ENCODE measurements around the gene SLC45A1.

The SLC45A1 gene

DNA sequence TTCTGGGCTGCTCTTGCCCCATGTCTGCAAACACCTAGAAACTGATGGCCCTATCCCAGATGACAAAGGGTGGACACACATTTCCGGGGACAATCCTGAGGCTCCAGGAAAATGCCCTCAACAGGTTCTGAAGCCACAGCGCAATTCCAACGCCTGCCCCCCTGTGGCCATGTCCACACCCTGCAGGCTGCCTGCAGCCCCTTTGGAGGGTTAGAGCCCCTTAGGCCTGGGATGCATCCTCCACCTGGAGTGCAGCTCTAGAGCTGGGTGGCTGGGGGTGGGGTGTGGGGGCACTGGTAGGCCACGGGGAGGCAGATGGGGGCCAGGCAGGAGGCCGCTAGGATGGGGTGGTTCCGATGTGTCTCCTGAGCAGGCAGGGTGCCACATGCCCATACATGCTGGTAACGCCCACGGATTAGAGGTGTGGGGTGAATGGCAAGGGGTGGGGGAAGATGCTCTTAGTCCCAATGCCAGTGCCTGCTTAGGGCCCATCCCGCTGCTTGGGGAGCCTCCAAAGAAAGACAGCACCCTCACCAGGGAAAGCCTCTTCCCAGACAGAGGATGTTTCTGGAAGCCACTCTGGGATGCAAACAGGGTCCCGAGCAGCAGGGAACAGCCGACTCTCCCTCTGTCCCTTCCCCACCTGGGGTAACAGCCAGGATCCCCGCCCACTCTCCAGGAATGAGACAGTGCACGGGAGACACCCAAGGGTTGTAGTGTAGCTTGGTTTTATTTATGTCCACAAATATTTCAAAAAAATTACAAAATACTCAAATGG is 34.0 kb downstream of the SLC45A1 start:
- DNase-seq (ENCODE audit: low read depth) = no peak
- no peak overlapping the region for H3K4me3 ChIP-seq (ENCODE audit: control insufficient read depth, low read depth, low read length)
- TF ChIP-seq, protein P1, sequence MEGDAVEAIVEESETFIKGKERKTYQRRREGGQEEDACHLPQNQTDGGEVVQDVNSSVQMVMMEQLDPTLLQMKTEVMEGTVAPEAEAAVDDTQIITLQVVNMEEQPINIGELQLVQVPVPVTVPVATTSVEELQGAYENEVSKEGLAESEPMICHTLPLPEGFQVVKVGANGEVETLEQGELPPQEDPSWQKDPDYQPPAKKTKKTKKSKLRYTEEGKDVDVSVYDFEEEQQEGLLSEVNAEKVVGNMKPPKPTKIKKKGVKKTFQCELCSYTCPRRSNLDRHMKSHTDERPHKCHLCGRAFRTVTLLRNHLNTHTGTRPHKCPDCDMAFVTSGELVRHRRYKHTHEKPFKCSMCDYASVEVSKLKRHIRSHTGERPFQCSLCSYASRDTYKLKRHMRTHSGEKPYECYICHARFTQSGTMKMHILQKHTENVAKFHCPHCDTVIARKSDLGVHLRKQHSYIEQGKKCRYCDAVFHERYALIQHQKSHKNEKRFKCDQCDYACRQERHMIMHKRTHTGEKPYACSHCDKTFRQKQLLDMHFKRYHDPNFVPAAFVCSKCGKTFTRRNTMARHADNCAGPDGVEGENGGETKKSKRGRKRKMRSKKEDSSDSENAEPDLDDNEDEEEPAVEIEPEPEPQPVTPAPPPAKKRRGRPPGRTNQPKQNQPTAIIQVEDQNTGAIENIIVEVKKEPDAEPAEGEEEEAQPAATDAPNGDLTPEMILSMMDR (IDR thresholded peaks at IDR 0.05; ENCODE audit: control insufficient read depth, insufficient read depth, low read depth, low read length, missing control alignments) = peak; percentile 64

DNA sequence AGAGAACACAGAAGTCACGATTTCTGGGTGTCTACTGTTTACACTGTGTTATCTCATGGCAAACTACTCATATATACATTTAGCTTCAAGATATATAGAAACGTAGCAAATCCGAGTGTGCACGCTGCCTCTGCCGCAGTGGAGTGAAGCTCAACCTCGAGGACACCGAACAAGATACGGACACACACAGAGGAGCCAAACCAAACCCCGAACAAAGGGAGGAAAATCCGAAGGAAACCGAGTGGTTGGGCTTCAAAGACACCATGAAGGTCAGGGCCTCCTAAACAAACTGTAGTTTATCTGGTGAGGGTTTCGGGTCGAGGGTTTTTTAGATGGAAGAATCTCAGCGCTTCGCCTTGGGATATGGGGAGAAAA is 34.5 kb downstream of the SLC45A1 start:
- TF ChIP-seq, protein P1 (IDR thresholded peaks at IDR 0.05; ENCODE audit: control insufficient read depth, insufficient read depth, low read depth, low read length, missing control alignments) = no peak
- no peak for DNase-seq (ENCODE audit: low read depth)
- H3K4me3 ChIP-seq (ENCODE audit: control insufficient read depth, low read depth, low read length) = no peak overlapping the region

DNA sequence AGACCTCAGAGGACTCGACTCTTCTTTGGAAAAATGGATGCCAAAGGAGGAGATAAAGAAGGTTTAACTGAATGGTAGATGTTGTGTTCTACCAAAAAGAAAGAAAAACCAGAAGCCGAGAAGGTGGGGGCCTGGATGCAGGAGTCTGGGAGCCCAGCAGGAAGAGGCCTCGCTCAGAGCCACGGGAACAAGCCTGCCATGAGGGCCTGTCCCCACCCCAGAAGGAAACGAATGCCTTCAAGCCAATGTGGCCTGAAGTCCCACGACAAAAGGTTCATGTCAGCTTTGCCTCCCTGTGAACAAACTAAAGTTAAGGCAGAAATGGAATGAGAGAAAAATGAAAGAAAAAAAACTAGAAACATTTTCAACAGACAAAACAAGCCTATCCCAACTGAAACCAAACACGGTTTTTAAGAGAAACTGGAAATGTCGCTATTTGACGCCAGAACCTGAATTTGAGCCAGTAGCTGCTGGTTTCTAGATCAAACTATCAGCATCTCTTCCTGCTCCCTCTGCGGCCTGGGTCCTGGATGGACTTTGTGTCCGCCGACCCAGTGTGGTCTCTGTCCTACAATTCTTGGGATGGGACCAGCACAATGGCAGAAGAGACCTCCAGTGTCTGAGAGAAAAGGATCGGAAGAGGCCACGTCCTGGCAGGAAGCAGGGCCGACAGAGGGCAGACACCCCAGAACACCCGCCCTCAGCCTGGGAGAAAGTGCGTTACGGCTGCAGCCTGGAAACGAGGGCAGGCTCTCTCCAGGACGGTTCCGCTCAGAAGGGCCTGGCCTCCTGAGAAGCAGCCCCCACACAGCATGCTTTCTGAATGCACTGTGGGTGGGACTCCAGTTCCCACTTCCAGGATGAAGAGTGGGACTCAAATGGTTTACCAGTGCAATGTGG is 35.2 kb downstream of the SLC45A1 start:
- TF ChIP-seq, protein P1 (IDR thresholded peaks at IDR 0.05; ENCODE audit: control insufficient read depth, insufficient read depth, low read depth, low read length, missing control alignments) = no peak
- no peak overlapping the region for H3K4me3 ChIP-seq (ENCODE audit: control insufficient read depth, low read depth, low read length)
- DNase-seq (ENCODE audit: low read depth) = no peak

DNA sequence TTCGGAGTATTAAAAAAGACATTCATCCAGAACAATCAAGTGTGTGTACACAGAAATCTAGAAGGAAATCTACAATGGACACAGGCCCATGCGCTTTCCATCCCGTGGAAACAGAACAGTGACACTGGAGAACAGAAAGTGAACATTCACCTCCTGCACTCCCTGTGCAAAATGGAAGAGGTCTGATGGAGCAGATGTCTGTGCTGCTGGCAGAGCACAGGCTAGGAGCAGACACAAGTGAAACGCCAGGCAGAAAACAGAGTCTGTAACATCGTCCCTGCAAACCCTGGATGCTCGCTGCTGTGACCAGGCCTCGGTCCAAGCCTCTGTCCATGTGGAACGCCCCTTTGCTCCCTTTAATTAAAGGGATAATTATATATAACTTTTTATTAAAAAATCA is 36.1 kb downstream of the SLC45A1 start:
- TF ChIP-seq, protein P1 (IDR thresholded peaks at IDR 0.05; ENCODE audit: control insufficient read depth, insufficient read depth, low read depth, low read length, missing control alignments) = no peak
- DNase-seq (ENCODE audit: low read depth) = no peak
- no peak overlapping the region for H3K4me3 ChIP-seq (ENCODE audit: control insufficient read depth, low read depth, low read length)

DNA sequence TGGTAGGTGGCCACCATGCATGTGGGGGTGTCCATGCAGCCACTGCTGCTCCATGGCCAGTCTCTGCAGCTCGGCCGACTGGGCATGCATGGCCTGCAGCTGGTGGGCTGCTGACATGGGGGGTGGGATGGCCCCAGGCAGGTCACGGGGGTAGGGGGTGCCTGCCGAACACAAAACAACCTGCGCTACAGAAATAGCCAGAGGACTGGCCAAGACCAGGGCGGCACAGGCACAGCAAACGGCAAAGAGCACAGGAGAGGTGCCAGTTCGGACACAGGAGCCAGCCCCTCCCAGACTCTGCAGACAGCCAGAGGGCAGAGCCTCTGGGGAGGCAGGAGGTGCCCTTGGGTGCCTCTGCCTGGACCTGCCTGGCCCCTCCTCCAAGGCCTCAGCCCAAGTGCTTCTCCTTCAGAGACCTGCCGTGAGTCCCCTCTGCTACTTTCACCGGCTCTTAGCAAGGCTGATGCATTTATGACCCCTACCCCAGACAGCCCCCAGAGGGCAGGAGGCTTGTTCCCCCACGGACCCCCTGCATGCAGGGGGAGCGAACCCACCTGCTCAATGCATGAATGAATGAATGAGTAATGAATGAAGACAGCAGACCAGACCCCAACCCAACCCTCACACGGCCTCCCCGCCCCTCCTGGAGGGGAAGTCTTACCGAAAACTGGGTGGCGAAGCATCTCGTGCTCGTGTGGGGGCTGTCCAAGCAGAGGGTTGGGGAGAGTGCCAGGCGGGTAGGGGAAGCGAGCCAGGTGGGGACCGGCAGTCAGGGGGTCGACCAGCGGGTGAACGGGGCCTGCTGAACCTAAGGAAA is 37.7 kb downstream of the SLC45A1 start:
- no peak overlapping the region for H3K4me3 ChIP-seq (ENCODE audit: control insufficient read depth, low read depth, low read length)
- no peak for DNase-seq (ENCODE audit: low read depth)
- TF ChIP-seq, protein P1 (IDR thresholded peaks at IDR 0.05; ENCODE audit: control insufficient read depth, insufficient read depth, low read depth, low read length, missing control alignments) = no peak

Data from AG09309 (cell line).